OCI-LY7 (cell line): ENCODE measurements around the gene LYVE1. TPM values are rescaled to one million over a fixed set of nuclear protein-coding genes. Genes with fewer than 3 reads are reported as not detected.

Experiments
- BruUV-seq: library from RNA; stranded (reverse); fragments of 400-500 nt; replicated peaks from 2 replicates; lab custom pipeline; 2021; lab: Mats Ljungman, UMichigan
- CTCF ChIA-PET: fragments of 300-600 bp; sonication (Branson Sonifier 250); formaldehyde crosslinking; loops from one replicate; lab custom pipeline; 2022; ENCODE audit warnings: antibody characterized with exemption; ENCODE audit not compliant: unreplicated experiment; lab: Charles Lee
- POLR2A ChIA-PET: fragments of 300-600 bp; sonication (Branson Sonifier 250); formaldehyde crosslinking; loops from one replicate; lab custom pipeline; 2022; ENCODE audit warnings: antibody characterized with exemption; lab: Charles Lee
- DNase-seq: peaks from one replicate; pipeline ENCODE4 v3.0.0-alpha.2; 2015; ENCODE audit warnings: low spot score
- H2AFZ ChIP-seq: fragments of 200-600 bp; sonication (generic), shearing (Covaris generic); 2 replicates; pipeline ENCODE4 v1.6.1; 2014; ENCODE audit warnings: mild to moderate bottlenecking, antibody characterized with exemption, low read length, moderate library complexity
- H3K27ac ChIP-seq: fragments of 200-600 bp; sonication (generic); 2 replicates; pipeline ENCODE4 v1.5.1; 2014; ENCODE audit warnings: mixed run types, low read depth, mild to moderate bottlenecking, moderate library complexity, low read length, inconsistent platforms; ENCODE audit not compliant: poor library complexity, severe bottlenecking
- H3K36me3 ChIP-seq: fragments of 200-600 bp; sonication (generic); 2 replicates; pipeline ENCODE4 v1.6.1; 2014; ENCODE audit warnings: mild to moderate bottlenecking, antibody characterized with exemption, low read length, moderate library complexity, mixed read lengths; ENCODE audit not compliant: insufficient read depth
- H3K4me1 ChIP-seq: fragments of 200-600 bp; sonication (generic); 2 replicates; pipeline ENCODE4 v1.5.1; 2014; ENCODE audit warnings: mild to moderate bottlenecking, low read length; ENCODE audit not compliant: insufficient read depth, poor library complexity, severe bottlenecking
- H3K4me2 ChIP-seq: fragments of 200-600 bp; sonication (generic); 2 replicates; pipeline ENCODE4 v1.6.1; 2014; ENCODE audit warnings: mild to moderate bottlenecking, low read length
- H3K4me3 ChIP-seq: fragments of 200-600 bp; sonication (generic); 2 replicates; pipeline ENCODE4 v1.5.1; 2014; ENCODE audit warnings: mild to moderate bottlenecking, low read depth, low read length; ENCODE audit not compliant: poor library complexity, severe bottlenecking
- H3K79me2 ChIP-seq: fragments of 200-600 bp; sonication (generic); 2 replicates; pipeline ENCODE4 v1.6.1; 2016; ENCODE audit warnings: low read depth, mild to moderate bottlenecking, low read length, moderate library complexity, mixed read lengths; ENCODE audit not compliant: insufficient read depth
- H3K9me2 ChIP-seq: fragments of 200-600 bp; sonication (generic); 2 replicates; pipeline ENCODE4 v1.6.1; 2016; ENCODE audit warnings: mild to moderate bottlenecking, low read length, mixed read lengths; ENCODE audit not compliant: insufficient read depth
- H3K9me3 ChIP-seq: fragments of 200-600 bp; sonication (generic); 2 replicates; pipeline ENCODE4 v1.6.1; 2014; ENCODE audit warnings: mild to moderate bottlenecking, mixed run types, low read length, mixed read lengths
- H4K20me1 ChIP-seq: fragments of 200-600 bp; sonication (generic); 2 replicates; pipeline ENCODE4 v1.6.1; 2014; ENCODE audit warnings: mild to moderate bottlenecking, antibody characterized with exemption, low read length, moderate library complexity, mixed read lengths; ENCODE audit not compliant: insufficient read depth
- CTCF ChIP-seq: fragments of 200-600 bp; sonication (generic); conservative IDR thresholded peaks from 2 replicates; pipeline ENCODE4 v1.5.1; 2014; ENCODE audit warnings: mild to moderate bottlenecking, antibody characterized with exemption, low read length, moderate library complexity, mixed read lengths
- EZH2phosphoT487 ChIP-seq: fragments of 200-600 bp; sonication (generic); IDR thresholded peaks from 2 replicates; pipeline ENCODE4 v1.6.1; 2018; ENCODE audit warnings: low read depth, borderline replicate concordance, mild to moderate bottlenecking, mixed run types, antibody characterized with exemption, low read length, moderate library complexity, mixed read lengths
- intact Hi-C: fragments of 100-400 bp; cut with micrococcal nuclease; formaldehyde crosslinking; loops from one replicate; pipeline ENCODE4 v1.10.0; 2022; ENCODE audit not compliant: unreplicated experiment
- total RNA-seq, 2 experiments: library from RNA; depleted of rRNA in 1 of 2; stranded (reverse); fragments of >200 nt in 1 of 2; shearing (Covaris generic) in 1 of 2; gene quantifications; 2 replicates each; pipeline ENCODE4 v1.2.3, GENCODE V29; 2014 to 2022

Gene LYVE1
- total RNA-seq, 2 experiments from 2014 or later = not detected

GRCh38 chr11:10592331-10592730, 23.9 kb upstream of the LYVE1 start:
- POLR2A ChIA-PET = interaction anchor here (1.2 kb wide), 1 partner anchor 24 kb away, joined by 5 read pairs; no protein-coding TSS in a partner anchor
- no peak for DNase-seq
- Histone ChIP-seq H3K9me2 (no peaks in the 10 kb centered on the region), H3K27ac (no peak overlapping the region), H3K36me3 (no peaks in the 10 kb centered on the region), H2AFZ (no peak overlapping the region), H3K4me1 (no peaks in the 10 kb centered on the region), H3K79me2 (no peaks in the 10 kb centered on the region), H3K4me3 (no peak overlapping the region), H3K9me3 (no peaks in the 10 kb centered on the region), H3K4me2 (no peak overlapping the region), H4K20me1 (no peaks in the 10 kb centered on the region)
- BruUV-seq = no TSS peak
- CTCF ChIA-PET = no interaction called here
- no peak for TF ChIP-seq EZH2phosphoT487
- TF ChIP-seq CTCF = no peak
- intact Hi-C loops = no loop called here

- TF ChIP-seq EZH2phosphoT487 (no peak), CTCF (no peak)
- BruUV-seq = no TSS peak
- Histone ChIP-seq H3K4me3 (no peak overlapping the region), H3K9me2 (no peaks in the 10 kb centered on the region), H3K36me3 (no peaks in the 10 kb centered on the region), H3K27ac (no peak overlapping the region), H2AFZ (no peak overlapping the region), H3K4me2 (no peak overlapping the region), H4K20me1 (no peaks in the 10 kb centered on the region), H3K9me3 (no peaks in the 10 kb centered on the region), H3K4me1 (no peaks in the 10 kb centered on the region), H3K79me2 (no peaks in the 10 kb centered on the region)
- POLR2A ChIA-PET = no interaction called here
- DNase-seq = no peak
- intact Hi-C loops = no loop called here
- CTCF ChIA-PET = no interaction called here
These were observed 23.3 kb upstream of the LYVE1 start for GRCh38 chr11:10591741-10592140.

GRCh38 chr11:10590218-10590915, 21.9 kb upstream of the LYVE1 start:
- CTCF ChIA-PET = no interaction called here
- BruUV-seq = no TSS peak
- no peaks in the 10 kb centered on the region for H3K9me3 ChIP-seq

More at GRCh38 chr11:10590218-10590915, 21.9 kb upstream of the LYVE1 start:
- Histone ChIP-seq H3K79me2 (no peaks in the 10 kb centered on the region), H3K27ac (no peak overlapping the region), H3K4me2 (no peak overlapping the region), H2AFZ (no peak overlapping the region), H3K9me2 (no peaks in the 10 kb centered on the region), H3K36me3 (no peaks in the 10 kb centered on the region), H3K4me1 (no peaks in the 10 kb centered on the region), H4K20me1 (no peaks in the 10 kb centered on the region), H3K4me3 (no peak overlapping the region)
- intact Hi-C loops = no loop called here
- POLR2A ChIA-PET = no interaction called here
- TF ChIP-seq CTCF (no peak), EZH2phosphoT487 (no peak)
- DNase-seq = no peak
